KMS-11 (cell line): Measurements from ENCODE around the gene PAMR1.

Experiments
- H2AFZ ChIP-seq: fragments of 200-600 bp; sonication (generic); 2 replicates; pipeline ENCODE4 v1.6.1; 2016; ENCODE audit warnings: antibody characterized with exemption, mixed run types, low read depth
- H3K27ac ChIP-seq: fragments of 200-600 bp; sonication (generic); 2 replicates; pipeline ENCODE4 v1.6.1; 2016; ENCODE audit warnings: mild to moderate bottlenecking, mixed run types
- H3K27me3 ChIP-seq: fragments of 200-600 bp; sonication (generic); 2 replicates; pipeline ENCODE4 v1.6.1; 2017; ENCODE audit warnings: mild to moderate bottlenecking, low read depth, mixed run types, moderate library complexity; ENCODE audit not compliant: insufficient read depth
- H3K36me3 ChIP-seq: fragments of 200-600 bp; sonication (generic); 2 replicates; pipeline ENCODE4 v1.6.1; 2017; ENCODE audit warnings: mild to moderate bottlenecking, mixed run types; ENCODE audit not compliant: insufficient read depth
- H3K4me1 ChIP-seq: fragments of 200-600 bp; sonication (generic); 2 replicates; pipeline ENCODE4 v1.6.1; 2016; ENCODE audit warnings: mild to moderate bottlenecking, low read depth, mixed run types; ENCODE audit not compliant: poor library complexity, severe bottlenecking
- H3K4me2 ChIP-seq: fragments of 200-600 bp; sonication (generic); 2 replicates; pipeline ENCODE4 v1.7.0; 2016; ENCODE audit warnings: mild to moderate bottlenecking, mixed run types
- H3K4me3 ChIP-seq: fragments of 200-600 bp; sonication (generic); IDR thresholded peaks from 2 replicates; pipeline ENCODE4 v1.6.1; 2017; ENCODE audit warnings: low read depth, low read length, mixed read lengths; ENCODE audit not compliant: insufficient read depth
- H3K79me2 ChIP-seq: fragments of 200-600 bp; sonication (generic); 2 replicates; pipeline ENCODE4 v1.6.1; 2016; ENCODE audit warnings: low read depth, mixed run types; ENCODE audit not compliant: insufficient read depth
- H3K9ac ChIP-seq: fragments of 200-600 bp; sonication (generic); 2 replicates; pipeline ENCODE4 v1.6.1; 2016; ENCODE audit warnings: mild to moderate bottlenecking, mixed run types
- H4K20me1 ChIP-seq: fragments of 200-600 bp; sonication (generic); 2 replicates; pipeline ENCODE4 v1.6.1; 2016; ENCODE audit warnings: mild to moderate bottlenecking, mixed run types; ENCODE audit not compliant: insufficient read depth
- CTCF ChIP-seq: fragments of 200-600 bp; sonication (generic); conservative IDR thresholded peaks from 2 replicates; pipeline ENCODE4 v1.6.1; 2017; ENCODE audit warnings: low read depth, mild to moderate bottlenecking, antibody characterized with exemption, low read length, moderate library complexity, mixed read lengths

Gene PAMR1

DNA sequence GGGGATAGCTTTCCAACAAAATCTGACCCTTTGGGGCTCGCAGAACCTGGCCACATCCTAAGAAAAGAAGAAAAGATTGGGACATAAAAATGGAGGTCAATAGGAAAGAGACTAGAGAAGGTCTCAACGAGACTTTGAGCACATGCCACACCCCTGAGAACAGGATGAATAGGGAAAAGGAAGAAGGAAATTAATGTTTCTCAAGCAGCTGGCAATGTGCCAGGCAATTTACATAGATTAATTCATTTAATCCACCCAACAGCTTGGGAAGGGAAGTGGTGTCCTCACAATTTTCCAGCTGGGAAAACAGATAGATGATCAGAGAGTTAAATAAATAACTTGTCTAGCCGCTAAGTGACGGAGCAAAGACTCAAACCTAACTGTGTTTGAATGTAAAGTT is 50.7 kb downstream of the PAMR1 start:
- H4K20me1 ChIP-seq: no peaks in the 10 kb centered on the region
- no peaks in the 10 kb centered on the region for H3K36me3 ChIP-seq
- no peak overlapping the region for H3K9ac ChIP-seq
- H3K27me3 ChIP-seq: no peaks in the 10 kb centered on the region
- H3K4me3 ChIP-seq: no peak overlapping the region
- no peaks in the 10 kb centered on the region for H3K4me1 ChIP-seq
- no peak overlapping the region for H3K4me2 ChIP-seq
- H2AFZ ChIP-seq: no peak overlapping the region
- no peak for TF ChIP-seq CTCF
- no peak overlapping the region for H3K27ac ChIP-seq
- no peaks in the 10 kb centered on the region for H3K79me2 ChIP-seq

DNA sequence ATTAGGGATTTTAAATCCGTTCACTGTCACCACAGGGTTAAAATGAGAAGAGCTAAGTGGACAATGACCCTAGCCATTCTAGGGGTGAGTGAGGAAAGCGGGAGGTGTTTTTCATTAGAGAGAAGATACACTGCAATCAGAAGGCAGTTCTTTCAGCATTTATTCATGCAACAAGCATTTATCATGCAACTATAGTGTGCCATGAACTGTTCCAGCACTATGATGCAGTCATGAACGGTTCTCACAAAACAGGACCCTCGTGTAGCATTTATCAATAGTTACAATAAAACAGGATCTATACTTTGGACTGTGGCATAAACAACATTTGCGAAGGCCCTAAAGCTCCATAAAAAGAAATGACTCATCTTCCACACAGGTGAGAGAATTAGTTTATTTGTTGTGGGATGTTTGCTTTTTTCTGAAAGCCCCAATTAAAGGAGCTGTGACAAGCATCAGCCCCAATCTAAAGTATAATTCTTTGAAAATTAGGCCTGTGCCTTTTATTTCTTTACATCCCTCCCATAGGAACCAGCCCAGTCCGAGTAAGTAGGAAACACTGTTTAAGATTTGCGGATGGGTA is 51.5 kb downstream of the PAMR1 start:
- no peak overlapping the region for H2AFZ ChIP-seq
- no peaks in the 10 kb centered on the region for H3K79me2 ChIP-seq
- H3K27ac ChIP-seq: no peak overlapping the region
- TF ChIP-seq CTCF: no peak
- no peaks in the 10 kb centered on the region for H3K4me1 ChIP-seq
- H3K27me3 ChIP-seq: no peaks in the 10 kb centered on the region
- no peaks in the 10 kb centered on the region for H4K20me1 ChIP-seq
- no peak overlapping the region for H3K9ac ChIP-seq
- no peaks in the 10 kb centered on the region for H3K36me3 ChIP-seq
- H3K4me3 ChIP-seq: no peak overlapping the region
- H3K4me2 ChIP-seq: no peak overlapping the region

GRCh38 chr11:35470616-35471015 is 54.8 kb downstream of the PAMR1 start:
- Histone ChIP-seq H3K4me3 (no peak overlapping the region), H3K36me3 (no peaks in the 10 kb centered on the region), H3K9ac (no peak overlapping the region), H3K79me2 (no peaks in the 10 kb centered on the region), H2AFZ (no peak overlapping the region), H4K20me1 (no peaks in the 10 kb centered on the region), H3K27me3 (no peaks in the 10 kb centered on the region), H3K4me1 (no peaks in the 10 kb centered on the region), H3K4me2 (no peak overlapping the region), H3K27ac (no peak overlapping the region)
- TF ChIP-seq CTCF: no peak

GRCh38 chr11:35466058-35466457 is 59.4 kb downstream of the PAMR1 start:
- no peaks in the 10 kb centered on the region for H3K79me2 ChIP-seq
- no peak overlapping the region for H2AFZ ChIP-seq
- H3K4me3 ChIP-seq: no peak overlapping the region
- TF ChIP-seq CTCF: no peak
- no peak overlapping the region for H3K27ac ChIP-seq
- no peaks in the 10 kb centered on the region for H3K36me3 ChIP-seq
- no peaks in the 10 kb centered on the region for H4K20me1 ChIP-seq
- no peaks in the 10 kb centered on the region for H3K4me1 ChIP-seq
- no peaks in the 10 kb centered on the region for H3K27me3 ChIP-seq
- no peak overlapping the region for H3K9ac ChIP-seq
- no peak overlapping the region for H3K4me2 ChIP-seq

- no peak overlapping the region for H3K4me3 ChIP-seq
- no peaks in the 10 kb centered on the region for H3K4me1 ChIP-seq
- no peak overlapping the region for H3K9ac ChIP-seq
- no peaks in the 10 kb centered on the region for H4K20me1 ChIP-seq
- no peaks in the 10 kb centered on the region for H3K27me3 ChIP-seq
- H3K79me2 ChIP-seq: no peaks in the 10 kb centered on the region
- H3K27ac ChIP-seq: no peak overlapping the region
- no peak overlapping the region for H2AFZ ChIP-seq
- TF ChIP-seq CTCF: no peak
- H3K36me3 ChIP-seq: no peaks in the 10 kb centered on the region
- no peak overlapping the region for H3K4me2 ChIP-seq
These were observed 61.1 kb downstream of the PAMR1 start for GRCh38 chr11:35464308-35464707.
